ENCODE results near the gene GPC5. TPM values are rescaled to one million over a fixed set of nuclear protein-coding genes. Genes with fewer than 3 reads are reported as not detected.

The GPC5 gene
- total RNA-seq, 4 donors from 2014 or later = 0.24 to 30.8 (median 1.8) TPM; not detected in 1

DNA sequence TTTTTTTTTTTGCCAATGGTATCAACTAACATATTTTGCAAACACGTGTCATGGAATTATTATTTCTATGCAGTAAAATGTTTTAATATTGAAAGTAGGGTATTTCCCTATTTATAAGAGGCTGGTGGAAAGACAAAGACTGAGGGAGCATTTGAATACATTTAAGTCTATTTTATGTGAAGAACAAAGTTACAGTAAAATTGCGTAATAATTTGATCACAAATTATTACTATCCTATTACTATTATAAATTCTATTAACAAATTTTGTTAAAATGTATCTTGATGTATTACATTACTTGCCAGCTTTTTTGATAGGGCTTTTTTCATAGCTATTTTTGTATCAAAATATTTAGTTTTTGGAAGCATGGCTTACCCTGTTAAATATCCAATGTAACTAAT is 58.4 kb downstream of the GPC5 start:
- no peak overlapping the region for H3K4me3 ChIP-seq

DNA sequence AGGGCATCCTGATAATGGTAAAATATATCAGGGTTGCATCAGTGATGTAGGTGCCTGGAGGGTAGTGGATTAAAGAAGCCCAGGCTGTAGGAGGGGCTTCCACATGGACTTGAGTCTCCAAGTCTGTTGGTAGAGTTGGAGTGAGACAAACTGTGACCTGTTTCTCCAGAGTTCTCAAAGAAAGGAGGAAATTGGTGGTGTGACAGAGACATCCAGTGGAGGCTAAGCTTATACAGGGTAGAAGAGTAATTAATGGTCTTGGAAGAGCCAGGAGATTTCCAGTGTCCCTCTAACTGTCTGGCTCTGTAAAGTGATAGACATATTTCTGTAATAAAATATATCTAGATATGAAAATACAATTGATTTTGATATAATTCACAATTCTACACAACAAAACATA is 61.1 kb downstream of the GPC5 start:
- DNase-seq = no peak
- H3K9me3 ChIP-seq = no peaks in the 10 kb centered on the region
- no peaks in the 10 kb centered on the region for H3K4me1 ChIP-seq
- H3K36me3 ChIP-seq = no peaks in the 10 kb centered on the region
- no peaks in the 10 kb centered on the region for H3K27me3 ChIP-seq
- TF ChIP-seq POLR2A (IDR thresholded peaks at IDR 0.05) = no peak
- H3K27ac ChIP-seq = no peak overlapping the region
- no peak overlapping the region for H3K4me3 ChIP-seq
- intact Hi-C loops (cut with DNase I; ENCODE audit: low total_unique reads) = no loop called here

More for the DNA sequence above, 58.4 kb downstream of the GPC5 start:
- Histone ChIP-seq H3K36me3 (no peaks in the 10 kb centered on the region), H3K27ac (no peak overlapping the region), H3K27me3 (no peaks in the 10 kb centered on the region), H3K4me1 (no peaks in the 10 kb centered on the region), H3K9me3 (no peaks in the 10 kb centered on the region)
- TF ChIP-seq POLR2A (IDR thresholded peaks at IDR 0.05) = no peak
- TF ChIP-seq, protein P1, sequence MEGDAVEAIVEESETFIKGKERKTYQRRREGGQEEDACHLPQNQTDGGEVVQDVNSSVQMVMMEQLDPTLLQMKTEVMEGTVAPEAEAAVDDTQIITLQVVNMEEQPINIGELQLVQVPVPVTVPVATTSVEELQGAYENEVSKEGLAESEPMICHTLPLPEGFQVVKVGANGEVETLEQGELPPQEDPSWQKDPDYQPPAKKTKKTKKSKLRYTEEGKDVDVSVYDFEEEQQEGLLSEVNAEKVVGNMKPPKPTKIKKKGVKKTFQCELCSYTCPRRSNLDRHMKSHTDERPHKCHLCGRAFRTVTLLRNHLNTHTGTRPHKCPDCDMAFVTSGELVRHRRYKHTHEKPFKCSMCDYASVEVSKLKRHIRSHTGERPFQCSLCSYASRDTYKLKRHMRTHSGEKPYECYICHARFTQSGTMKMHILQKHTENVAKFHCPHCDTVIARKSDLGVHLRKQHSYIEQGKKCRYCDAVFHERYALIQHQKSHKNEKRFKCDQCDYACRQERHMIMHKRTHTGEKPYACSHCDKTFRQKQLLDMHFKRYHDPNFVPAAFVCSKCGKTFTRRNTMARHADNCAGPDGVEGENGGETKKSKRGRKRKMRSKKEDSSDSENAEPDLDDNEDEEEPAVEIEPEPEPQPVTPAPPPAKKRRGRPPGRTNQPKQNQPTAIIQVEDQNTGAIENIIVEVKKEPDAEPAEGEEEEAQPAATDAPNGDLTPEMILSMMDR (IDR thresholded peaks at IDR 0.05) = no peak
- DNase-seq = no peak
- intact Hi-C loops (cut with DNase I; ENCODE audit: low total_unique reads) = no loop called here

DNA sequence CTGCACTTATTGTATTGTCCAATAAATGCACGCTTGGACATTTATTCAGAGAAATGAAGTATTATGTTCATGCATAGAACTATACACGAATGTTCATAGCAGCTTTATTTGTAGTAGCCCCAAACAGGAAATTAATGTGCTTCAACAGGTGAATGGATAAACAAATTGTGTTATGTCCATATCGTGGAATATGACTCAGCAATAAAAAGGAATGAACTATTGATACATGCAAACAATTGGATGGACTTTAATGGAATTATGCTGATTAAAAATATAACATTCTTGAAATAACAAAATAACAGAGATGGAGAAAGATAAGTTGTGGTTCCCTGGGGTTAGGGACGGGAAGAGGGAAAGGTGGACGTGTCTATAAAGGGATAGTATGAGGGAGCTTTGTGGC is 65.9 kb downstream of the GPC5 start:
- intact Hi-C loops (cut with DNase I; ENCODE audit: low total_unique reads) = no loop called here
- no peak overlapping the region for H3K4me3 ChIP-seq
- H3K27ac ChIP-seq = no peak overlapping the region
- no peak for TF ChIP-seq POLR2A (IDR thresholded peaks at IDR 0.05)
- TF ChIP-seq, protein P1 (IDR thresholded peaks at IDR 0.05) = no peak
- H3K27me3 ChIP-seq = no peaks in the 10 kb centered on the region
- no peaks in the 10 kb centered on the region for H3K4me1 ChIP-seq
- no peaks in the 10 kb centered on the region for H3K36me3 ChIP-seq
- no peak for DNase-seq
- H3K9me3 ChIP-seq = no peaks in the 10 kb centered on the region

DNA sequence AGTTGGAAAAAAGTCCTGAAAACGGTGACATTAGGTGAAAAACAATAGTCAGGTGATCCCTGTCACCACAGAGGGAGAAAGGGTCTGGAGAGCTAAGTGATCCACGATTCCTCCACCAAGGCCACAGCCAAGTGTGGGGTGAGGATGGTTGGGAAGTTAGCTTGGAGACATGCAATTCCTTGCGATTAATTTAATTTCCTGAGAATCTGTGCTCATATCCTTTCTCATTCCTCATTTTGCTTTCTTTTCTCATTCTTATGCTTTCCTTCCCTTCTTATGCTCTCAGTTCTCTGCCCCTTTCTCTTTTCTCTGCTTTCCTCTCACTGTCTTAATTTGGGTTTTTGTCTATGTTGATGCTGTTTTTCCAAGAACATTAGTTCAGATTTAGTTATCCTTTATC is 68.8 kb downstream of the GPC5 start:
- H3K27ac ChIP-seq = no peak overlapping the region
- H3K4me1 ChIP-seq = no peaks in the 10 kb centered on the region
- intact Hi-C loops (cut with DNase I; ENCODE audit: low total_unique reads) = no loop called here
- no peak for DNase-seq
- no peak overlapping the region for H3K4me3 ChIP-seq
- no peaks in the 10 kb centered on the region for H3K27me3 ChIP-seq
- no peaks in the 10 kb centered on the region for H3K36me3 ChIP-seq
- no peak for TF ChIP-seq POLR2A (IDR thresholded peaks at IDR 0.05)
- TF ChIP-seq, protein P1 (IDR thresholded peaks at IDR 0.05) = no peak
- H3K9me3 ChIP-seq = no peaks in the 10 kb centered on the region

DNA sequence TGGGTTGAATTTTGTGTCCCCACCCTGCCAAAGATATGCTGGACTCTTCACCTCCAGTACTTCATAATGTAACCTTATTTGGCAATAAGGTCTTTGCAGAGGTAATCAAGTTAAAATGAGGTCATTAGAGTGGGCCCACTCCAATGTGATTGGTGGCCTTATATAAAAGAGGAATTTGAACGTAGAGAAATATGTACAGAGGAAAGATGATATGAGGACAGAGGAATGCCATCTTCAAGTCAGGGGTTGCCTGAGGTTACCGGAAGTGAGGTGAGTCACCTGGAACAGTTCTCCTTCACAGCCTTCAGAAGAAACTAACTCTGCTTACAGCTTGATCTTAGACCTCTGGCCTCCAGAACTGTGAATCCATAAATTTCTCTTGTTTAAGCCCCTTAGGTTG is 69.9 kb downstream of the GPC5 start:
- no peak for TF ChIP-seq POLR2A (IDR thresholded peaks at IDR 0.05)
- intact Hi-C loops (cut with DNase I; ENCODE audit: low total_unique reads) = no loop called here
- Histone ChIP-seq H3K27me3 (no peaks in the 10 kb centered on the region), H3K4me1 (no peaks in the 10 kb centered on the region), H3K27ac (no peak overlapping the region), H3K9me3 (no peaks in the 10 kb centered on the region), H3K36me3 (no peaks in the 10 kb centered on the region), H3K4me3 (no peak overlapping the region)
- no peak for DNase-seq

DNA sequence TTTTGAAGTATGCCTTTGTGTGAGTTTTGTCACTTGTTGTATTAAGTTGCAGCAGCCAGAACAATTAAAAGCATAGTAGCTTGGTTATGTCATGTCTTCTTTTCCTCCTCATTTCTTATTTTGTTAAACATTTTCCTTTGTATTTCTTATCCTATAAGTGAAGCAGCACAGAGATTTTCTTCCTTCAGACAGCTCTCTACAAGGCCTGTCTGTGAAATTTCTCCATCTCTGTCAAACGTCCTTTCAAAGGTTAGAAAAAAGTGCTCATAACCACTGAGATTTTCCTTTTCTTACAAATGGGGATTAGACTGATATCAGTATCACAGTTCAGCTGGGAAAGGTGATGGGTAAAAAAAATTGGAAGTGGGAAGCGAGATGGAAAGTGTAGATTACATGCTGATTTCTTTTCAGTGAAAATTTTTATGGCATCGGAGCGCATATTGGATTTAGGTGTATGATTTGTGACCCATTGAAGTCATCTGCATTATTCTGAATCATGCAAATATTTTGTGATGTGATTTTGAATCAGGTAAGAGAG is 71.7 kb downstream of the GPC5 start:
- Histone ChIP-seq H3K36me3 (no peaks in the 10 kb centered on the region), H3K27me3 (no peaks in the 10 kb centered on the region), H3K27ac (no peak overlapping the region), H3K4me1 (no peaks in the 10 kb centered on the region), H3K4me3 (no peak overlapping the region), H3K9me3 (no peaks in the 10 kb centered on the region)
- no peak for DNase-seq
- TF ChIP-seq, protein P1 (IDR thresholded peaks at IDR 0.05) = no peak
- no peak for TF ChIP-seq POLR2A (IDR thresholded peaks at IDR 0.05)
- intact Hi-C loops (cut with DNase I; ENCODE audit: low total_unique reads) = no loop called here

All from uterus (tissue), 4 donors.